Stimulated activated CD4-positive, alpha-beta T cell treated with anti-CD3 and anti-CD28 coated beads, Interleukin-15, amount 100 ng/mL, for 1 hour (primary cell): ENCODE data around the gene C9orf78.

ENCODE experiments used
- DNase-seq, 2 donors: peaks; one replicate each; pipeline ENCODE4 v3.0.0-alpha.2; 2020; ENCODE audit warnings: low read depth in 1 of 2, low spot score in 1 of 2

C9orf78 gene

GRCh38 chr9:129845373-129845772, 10.3 kb upstream of the C9orf78 start:
- DNase-seq = no peak

- DNase-seq = no peak
These were observed 6.0 kb upstream of the C9orf78 start for GRCh38 chr9:129841071-129841470.

- DNase-seq = no peak
These were observed 5.0 kb upstream of the C9orf78 start for GRCh38 chr9:129840034-129840433.

GRCh38 chr9:129839324-129840023, 4.4 kb upstream of the C9orf78 start:
- DNase-seq = no peak

GRCh38 chr9:129838707-129839259, 3.7 kb upstream of the C9orf78 start:
- DNase-seq = no peak

- no peak for DNase-seq
These were observed 1.4 kb upstream of the C9orf78 start for GRCh38 chr9:129836311-129837007.

- no peak for DNase-seq
These were observed 767 bp upstream of the C9orf78 start for GRCh38 chr9:129835860-129836223.

- no peak for DNase-seq
These were observed 467 bp downstream of the C9orf78 start for GRCh38 chr9:129834489-129835127.

- no peak for DNase-seq
These were observed 2.1 kb downstream of the C9orf78 start for GRCh38 chr9:129832982-129833381.

GRCh38 chr9:129828969-129829368, 6.1 kb downstream of the C9orf78 start:
- DNase-seq = no peak

- no peak for DNase-seq
These were observed 7.0 kb downstream of the C9orf78 start for GRCh38 chr9:129828051-129828450.

GRCh38 chr9:129826759-129827158, 8.3 kb downstream of the C9orf78 start:
- no peak for DNase-seq

GRCh38 chr9:129826344-129826743, 8.7 kb downstream of the C9orf78 start:
- DNase-seq = no peak

- peak; percentile 81 to 86 for DNase-seq
These were observed 11.0 kb downstream of the C9orf78 start, which contains the start of gene TOR1A for GRCh38 chr9:129823935-129824601. Gene TOR1A, minus strand, starts transcription at chr9:129824136. Its CDS starts 51 bp downstream, at chr9:129824085.

- DNase-seq = no peak
These were observed 11.5 kb downstream of the C9orf78 start for GRCh38 chr9:129823542-129823934.

- DNase-seq = no peak
These were observed 12.1 kb downstream of the C9orf78 start for GRCh38 chr9:129822898-129823541.

- no peak for DNase-seq
These were observed 18.3 kb downstream of the C9orf78 start for GRCh38 chr9:129816501-129817435.

GRCh38 chr9:129815278-129815677, 19.8 kb downstream of the C9orf78 start:
- DNase-seq = no peak

- no peak for DNase-seq
These were observed 20.4 kb downstream of the C9orf78 start for GRCh38 chr9:129814432-129815223.
